T-helper 17 cell (primary cell): Measurements from ENCODE around the gene IDH1. TPM values are rescaled to one million over a fixed set of nuclear protein-coding genes. Genes with fewer than 3 reads are reported as not detected.

Experiments
- ATAC-seq: fragments of 150-1000 bp; cut with Tn5 transposase; 2 replicates; pipeline ENCODE4 v1.10.0; 2021; ENCODE audit warnings: mild to moderate bottlenecking, moderate library complexity
- DNase-seq, 3 donors: peaks; one replicate each; pipeline versions ENCODE4 v3.0.0 to v3.0.0-alpha.2; 2020 to 2021
- H3K9me3 ChIP-seq: one replicate; pipeline ENCODE4 v1.7.0; 2013; ENCODE audit warnings: low read length, mild to moderate bottlenecking; ENCODE audit not compliant: control insufficient read depth, poor library complexity, severe bottlenecking
- H3K27ac Mint-ChIP-seq: one replicate; pipeline ENCODE4 v1.8.0; 2022; ENCODE audit warnings: mild to moderate bottlenecking, moderate library complexity, mixed read lengths
- H3K27me3 Mint-ChIP-seq: one replicate; pipeline ENCODE4 v1.8.0; 2022; ENCODE audit warnings: mixed read lengths
- H3K36me3 Mint-ChIP-seq: one replicate; pipeline ENCODE4 v1.8.0; 2022; ENCODE audit warnings: low read depth, mixed read lengths
- H3K4me1 Mint-ChIP-seq: one replicate; pipeline ENCODE4 v1.8.0; 2022; ENCODE audit warnings: mild to moderate bottlenecking, mixed read lengths
- H3K4me3 Mint-ChIP-seq: one replicate; pipeline ENCODE4 v1.8.0; 2022; ENCODE audit warnings: mild to moderate bottlenecking, moderate library complexity, mixed read lengths
- total RNA-seq, 4 donors: library from RNA in 2 of 4; stranded (reverse) in 2 of 4; gene quantifications; one replicate each; pipeline ENCODE4 v1.2.3 and lab custom pipeline; 2022 to 2026

The IDH1 gene
- total RNA-seq, 2 donors from 2014 or later, result 3.5 to 5.8 TPM

DNA sequence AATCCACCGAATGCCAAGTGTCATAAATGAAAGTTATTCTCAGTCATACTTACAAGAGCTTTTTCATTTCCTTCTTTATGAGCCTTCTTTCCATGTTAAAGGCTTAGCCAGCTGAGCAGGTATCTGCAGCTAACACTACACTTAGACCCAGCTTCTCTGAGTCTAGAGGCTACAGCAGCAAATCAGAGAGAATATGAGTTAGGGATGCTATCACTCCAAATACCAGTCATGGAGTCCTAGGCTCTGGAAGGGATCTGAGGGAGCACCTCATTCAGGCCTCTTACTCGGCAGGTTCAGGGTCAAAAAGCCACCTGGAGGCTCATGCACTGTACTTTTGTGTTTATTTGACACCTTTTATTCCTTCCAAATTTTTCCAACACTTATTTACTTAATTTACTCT, 68.0 kb downstream of the IDH1 start:
- no peak overlapping the region for H3K4me3 Mint-ChIP-seq
- peaks cover 2% of the 10 kb centered on the region for H3K4me1 Mint-ChIP-seq
- ATAC-seq, result no peak
- no peak for DNase-seq
- H3K27me3 Mint-ChIP-seq, result peaks cover 36% of the 10 kb centered on the region
- no peaks in the 10 kb centered on the region for H3K36me3 Mint-ChIP-seq
- H3K27ac Mint-ChIP-seq, result peak overlapping the region; percentile 32
- H3K9me3 ChIP-seq, result no peaks in the 10 kb centered on the region

DNA sequence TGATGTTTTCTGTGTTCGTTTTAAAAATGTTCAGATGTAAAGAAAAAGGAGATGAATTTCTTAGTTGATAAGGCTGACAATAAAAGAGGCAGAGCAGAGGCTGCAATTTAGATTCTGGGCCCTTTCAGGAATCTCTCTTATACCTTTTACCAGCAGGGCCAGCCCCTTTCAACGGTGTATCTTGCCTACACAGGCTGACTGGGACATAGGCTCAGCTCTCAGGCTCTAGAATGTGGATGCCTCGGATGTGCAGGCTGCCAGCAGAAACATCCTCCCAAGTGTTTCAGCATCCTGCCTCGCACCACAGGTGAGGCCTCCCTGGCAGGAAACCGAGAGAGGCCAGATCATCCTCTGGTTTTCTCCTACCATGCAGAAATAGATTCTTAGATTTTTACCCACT, 68.4 kb downstream of the IDH1 start:
- no peak for DNase-seq
- H3K36me3 Mint-ChIP-seq, result no peaks in the 10 kb centered on the region
- H3K4me3 Mint-ChIP-seq, result no peak overlapping the region
- H3K27me3 Mint-ChIP-seq, result peaks cover 36% of the 10 kb centered on the region
- H3K27ac Mint-ChIP-seq, result peak overlapping the region; percentile 32
- H3K9me3 ChIP-seq, result no peaks in the 10 kb centered on the region
- peaks cover 2% of the 10 kb centered on the region for H3K4me1 Mint-ChIP-seq
- no peak for ATAC-seq

Other genes starting within 250 kb of the IDH1 start
- gene PLEKHM3, start 229.5 kb downstream of the IDH1 start, total RNA-seq, result 10 to 100 TPM; 14.3 to 14.4 TPM
- not detected for gene CRYGD, start 130.5 kb downstream of the IDH1 start, total RNA-seq
- not detected for gene CRYGC, start 125.2 kb downstream of the IDH1 start, total RNA-seq
- not detected for gene CRYGB, start 108.9 kb downstream of the IDH1 start, total RNA-seq
- not detected for gene CRYGA, start 91.5 kb downstream of the IDH1 start, total RNA-seq
- gene C2orf80, start 65.0 kb downstream of the IDH1 start, total RNA-seq, result not detected
- 10 to 100 TPM; 34.5 to 41.5 TPM for gene PIKFYVE, start 11.2 kb upstream of the IDH1 start, total RNA-seq
- under 1 TPM in 1 of 2 donors, not detected in 1; 0.27 TPM for gene PTH2R, start 151.7 kb upstream of the IDH1 start, total RNA-seq